Measurements from ENCODE around the gene KCND3.

DNA sequence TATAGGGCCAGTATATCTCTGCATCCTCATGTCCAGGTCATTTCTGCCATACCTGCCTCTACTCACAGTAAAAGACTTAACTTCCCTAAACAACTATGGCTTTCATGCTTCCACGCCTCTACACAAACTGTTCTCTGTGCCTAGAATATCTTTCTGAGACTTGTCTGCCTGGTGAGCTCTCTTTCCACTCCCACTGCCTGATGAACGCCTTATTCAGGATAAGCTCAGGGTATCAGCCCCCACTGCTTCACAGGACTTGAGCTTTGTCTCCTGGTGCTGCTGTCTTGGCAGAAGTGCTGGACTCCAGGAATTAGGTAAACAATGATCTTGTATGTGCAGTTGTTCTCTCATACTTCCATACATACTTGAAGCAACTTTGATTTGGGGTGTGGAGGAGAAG is 238.6 kb downstream of the KCND3 start:
- TF ChIP-seq POLR2AphosphoS5 (IDR thresholded peaks at IDR 0.05; ENCODE audit: low read depth) (no peak), GABPA (IDR thresholded peaks at IDR 0.05; ENCODE audit: low read depth) (no peak)
- TF ChIP-seq, protein P1, sequence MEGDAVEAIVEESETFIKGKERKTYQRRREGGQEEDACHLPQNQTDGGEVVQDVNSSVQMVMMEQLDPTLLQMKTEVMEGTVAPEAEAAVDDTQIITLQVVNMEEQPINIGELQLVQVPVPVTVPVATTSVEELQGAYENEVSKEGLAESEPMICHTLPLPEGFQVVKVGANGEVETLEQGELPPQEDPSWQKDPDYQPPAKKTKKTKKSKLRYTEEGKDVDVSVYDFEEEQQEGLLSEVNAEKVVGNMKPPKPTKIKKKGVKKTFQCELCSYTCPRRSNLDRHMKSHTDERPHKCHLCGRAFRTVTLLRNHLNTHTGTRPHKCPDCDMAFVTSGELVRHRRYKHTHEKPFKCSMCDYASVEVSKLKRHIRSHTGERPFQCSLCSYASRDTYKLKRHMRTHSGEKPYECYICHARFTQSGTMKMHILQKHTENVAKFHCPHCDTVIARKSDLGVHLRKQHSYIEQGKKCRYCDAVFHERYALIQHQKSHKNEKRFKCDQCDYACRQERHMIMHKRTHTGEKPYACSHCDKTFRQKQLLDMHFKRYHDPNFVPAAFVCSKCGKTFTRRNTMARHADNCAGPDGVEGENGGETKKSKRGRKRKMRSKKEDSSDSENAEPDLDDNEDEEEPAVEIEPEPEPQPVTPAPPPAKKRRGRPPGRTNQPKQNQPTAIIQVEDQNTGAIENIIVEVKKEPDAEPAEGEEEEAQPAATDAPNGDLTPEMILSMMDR (IDR thresholded peaks at IDR 0.05; ENCODE audit: insufficient read depth, low read length) = no peak
- TF ChIP-seq, protein P2, sequence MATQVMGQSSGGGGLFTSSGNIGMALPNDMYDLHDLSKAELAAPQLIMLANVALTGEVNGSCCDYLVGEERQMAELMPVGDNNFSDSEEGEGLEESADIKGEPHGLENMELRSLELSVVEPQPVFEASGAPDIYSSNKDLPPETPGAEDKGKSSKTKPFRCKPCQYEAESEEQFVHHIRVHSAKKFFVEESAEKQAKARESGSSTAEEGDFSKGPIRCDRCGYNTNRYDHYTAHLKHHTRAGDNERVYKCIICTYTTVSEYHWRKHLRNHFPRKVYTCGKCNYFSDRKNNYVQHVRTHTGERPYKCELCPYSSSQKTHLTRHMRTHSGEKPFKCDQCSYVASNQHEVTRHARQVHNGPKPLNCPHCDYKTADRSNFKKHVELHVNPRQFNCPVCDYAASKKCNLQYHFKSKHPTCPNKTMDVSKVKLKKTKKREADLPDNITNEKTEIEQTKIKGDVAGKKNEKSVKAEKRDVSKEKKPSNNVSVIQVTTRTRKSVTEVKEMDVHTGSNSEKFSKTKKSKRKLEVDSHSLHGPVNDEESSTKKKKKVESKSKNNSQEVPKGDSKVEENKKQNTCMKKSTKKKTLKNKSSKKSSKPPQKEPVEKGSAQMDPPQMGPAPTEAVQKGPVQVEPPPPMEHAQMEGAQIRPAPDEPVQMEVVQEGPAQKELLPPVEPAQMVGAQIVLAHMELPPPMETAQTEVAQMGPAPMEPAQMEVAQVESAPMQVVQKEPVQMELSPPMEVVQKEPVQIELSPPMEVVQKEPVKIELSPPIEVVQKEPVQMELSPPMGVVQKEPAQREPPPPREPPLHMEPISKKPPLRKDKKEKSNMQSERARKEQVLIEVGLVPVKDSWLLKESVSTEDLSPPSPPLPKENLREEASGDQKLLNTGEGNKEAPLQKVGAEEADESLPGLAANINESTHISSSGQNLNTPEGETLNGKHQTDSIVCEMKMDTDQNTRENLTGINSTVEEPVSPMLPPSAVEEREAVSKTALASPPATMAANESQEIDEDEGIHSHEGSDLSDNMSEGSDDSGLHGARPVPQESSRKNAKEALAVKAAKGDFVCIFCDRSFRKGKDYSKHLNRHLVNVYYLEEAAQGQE (IDR thresholded peaks at IDR 0.05; ENCODE audit: insufficient replicate concordance, low read depth) = no peak
